Measurements from ENCODE around the gene ACAD10.

GRCh38 chr12:111789779-111790178 is 103.9 kb downstream of the ACAD10 start:
- no peak for TF ChIP-seq CTCF (conservative IDR thresholded peaks at IDR 0.05 in 1 of 2, IDR thresholded peaks at IDR 0.05 in 1 of 2; ENCODE audit: extremely low read depth in 1 of 2, insufficient read depth in 1 of 2, low read depth in 1 of 2, low read length in 2 of 2)
- no peak for TF ChIP-seq EZH2 (IDR thresholded peaks at IDR 0.05; ENCODE audit: borderline replicate concordance, low read length)

Data from mammary epithelial cell (primary cell).